SK-N-MC (cell line): ENCODE results near the gene CDKN1A.

ENCODE experiments used
- EZH2 ChIP-seq: fragments of 200-600 bp; sonication (generic); IDR thresholded peaks from one replicate; pipeline ENCODE4 v1.6.1; 2017; ENCODE audit warnings: antibody characterized with exemption
- FOXP2 ChIP-seq: optimal IDR thresholded peaks from 2 replicates; pipeline ENCODE3; 2011; ENCODE audit warnings: mild to moderate bottlenecking, moderate library complexity; ENCODE audit not compliant: insufficient read depth; ENCODE audit errors: extremely low read length, control extremely low read depth
- POLR2AphosphoS5 ChIP-seq: IDR thresholded peaks from 2 replicates; pipeline ENCODE4 v1.6.1; 2012; ENCODE audit warnings: mild to moderate bottlenecking, low read depth, low read length, borderline replicate concordance

DNA sequence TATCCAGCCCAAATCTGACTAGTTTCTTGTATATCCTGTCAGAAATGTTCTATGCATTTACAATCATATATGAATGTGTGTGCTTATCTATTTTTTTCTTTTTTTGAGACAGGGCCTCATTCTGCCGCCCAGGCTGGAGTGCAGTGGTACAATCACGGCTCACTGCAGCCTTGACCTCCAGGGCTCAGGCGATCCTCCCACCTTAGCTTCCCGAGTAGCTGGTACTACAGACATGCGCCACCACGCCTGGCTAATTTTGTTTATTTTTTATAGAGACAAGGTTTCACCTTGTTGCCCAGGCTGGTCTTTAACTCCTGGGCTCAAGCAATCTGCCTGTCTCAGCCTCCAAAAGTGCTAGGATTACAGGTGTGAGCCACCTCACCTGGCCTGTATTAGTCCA is 16.1 kb downstream of the CDKN1A start:
- TF ChIP-seq EZH2 (no peak), POLR2AphosphoS5 (no peak), FOXP2 (no peak)
